ENCODE results near the gene KRT2.

The KRT2 gene

GRCh38 chr12:52630599-52631200 is 21.3 kb downstream of the KRT2 start:
- H3K36me3 ChIP-seq (ENCODE audit: insufficient read depth): no peaks in the 10 kb centered on the region
- no peak for TF ChIP-seq CTCF (conservative IDR thresholded peaks at IDR 0.05; ENCODE audit: low read depth, low read length)
- no peak overlapping the region for H2AFZ ChIP-seq (ENCODE audit: low read depth)
- H3K27ac ChIP-seq: no peak overlapping the region
- H3K9ac ChIP-seq: no peak overlapping the region
- no peaks in the 10 kb centered on the region for H4K20me1 ChIP-seq (ENCODE audit: insufficient read depth)
- H3K27me3 ChIP-seq (ENCODE audit: insufficient read depth, low read depth): peaks cover 9% of the 10 kb centered on the region; the same call in 1 of the 2 replicates
- H3K4me3 ChIP-seq (IDR thresholded peaks at IDR 0.05; ENCODE audit: insufficient read depth, low read depth, low read length): no peak overlapping the region
- no peaks in the 10 kb centered on the region for H3K4me1 ChIP-seq (ENCODE audit: low read depth, poor library complexity, severe bottlenecking)
- H3K79me2 ChIP-seq (ENCODE audit: insufficient read depth, low read depth): no peaks in the 10 kb centered on the region
- no peak overlapping the region for H3K4me2 ChIP-seq

GRCh38 chr12:52630008-52630500 is 22.0 kb downstream of the KRT2 start:
- H3K27me3 ChIP-seq (ENCODE audit: insufficient read depth, low read depth): peaks cover 9% of the 10 kb centered on the region; the same call in 1 of the 2 replicates
- H3K4me1 ChIP-seq (ENCODE audit: low read depth, poor library complexity, severe bottlenecking): no peaks in the 10 kb centered on the region
- H3K36me3 ChIP-seq (ENCODE audit: insufficient read depth): no peaks in the 10 kb centered on the region
- H3K4me3 ChIP-seq (IDR thresholded peaks at IDR 0.05; ENCODE audit: insufficient read depth, low read depth, low read length): no peak overlapping the region
- TF ChIP-seq CTCF (conservative IDR thresholded peaks at IDR 0.05; ENCODE audit: low read depth, low read length): no peak
- H4K20me1 ChIP-seq (ENCODE audit: insufficient read depth): no peaks in the 10 kb centered on the region
- H3K27ac ChIP-seq: no peak overlapping the region
- no peak overlapping the region for H2AFZ ChIP-seq (ENCODE audit: low read depth)
- no peak overlapping the region for H3K4me2 ChIP-seq
- no peaks in the 10 kb centered on the region for H3K79me2 ChIP-seq (ENCODE audit: insufficient read depth, low read depth)
- no peak overlapping the region for H3K9ac ChIP-seq

GRCh38 chr12:52629281-52630007 is 22.6 kb downstream of the KRT2 start:
- Histone ChIP-seq H2AFZ (ENCODE audit: low read depth) (no peak overlapping the region), H3K9ac (no peak overlapping the region), H3K4me3 (IDR thresholded peaks at IDR 0.05; ENCODE audit: insufficient read depth, low read depth, low read length) (no peak overlapping the region), H3K36me3 (ENCODE audit: insufficient read depth) (no peaks in the 10 kb centered on the region), H3K27me3 (ENCODE audit: insufficient read depth, low read depth) (peaks cover 10% of the 10 kb centered on the region), H4K20me1 (ENCODE audit: insufficient read depth) (no peaks in the 10 kb centered on the region), H3K79me2 (ENCODE audit: insufficient read depth, low read depth) (no peaks in the 10 kb centered on the region), H3K4me1 (ENCODE audit: low read depth, poor library complexity, severe bottlenecking) (no peaks in the 10 kb centered on the region), H3K27ac (no peak overlapping the region), H3K4me2 (no peak overlapping the region)
- no peak for TF ChIP-seq CTCF (conservative IDR thresholded peaks at IDR 0.05; ENCODE audit: low read depth, low read length)

GRCh38 chr12:52628841-52629240 is 23.2 kb downstream of the KRT2 start:
- Histone ChIP-seq H2AFZ (ENCODE audit: low read depth) (no peak overlapping the region), H3K4me2 (no peak overlapping the region), H3K27ac (no peak overlapping the region), H3K4me3 (IDR thresholded peaks at IDR 0.05; ENCODE audit: insufficient read depth, low read depth, low read length) (no peak overlapping the region), H3K36me3 (ENCODE audit: insufficient read depth) (no peaks in the 10 kb centered on the region), H3K79me2 (ENCODE audit: insufficient read depth, low read depth) (no peaks in the 10 kb centered on the region), H3K27me3 (ENCODE audit: insufficient read depth, low read depth) (peaks cover 13% of the 10 kb centered on the region), H3K4me1 (ENCODE audit: low read depth, poor library complexity, severe bottlenecking) (no peaks in the 10 kb centered on the region), H4K20me1 (ENCODE audit: insufficient read depth) (no peaks in the 10 kb centered on the region), H3K9ac (no peak overlapping the region)
- TF ChIP-seq CTCF (conservative IDR thresholded peaks at IDR 0.05; ENCODE audit: low read depth, low read length): no peak

Measured in KMS-11 (cell line).